GM10248 (cell line): ENCODE data around the gene OXCT1.

Experiments used
- CTCF ChIA-PET: fragments of 300-600 bp; sonication (Branson Sonifier 250); formaldehyde crosslinking; extraction: SDS; loops from one replicate; lab custom pipeline; 2021; ENCODE audit warnings: antibody characterized with exemption; lab: Yijun Ruan, JAX
- POLR2A ChIA-PET: fragments of 350-650 bp; sonication (Branson Sonifier 250); formaldehyde crosslinking; extraction: SDS; loops from one replicate; lab custom pipeline; 2020; ENCODE audit warnings: antibody characterized with exemption; lab: Yijun Ruan, JAX
- DNase-seq: peaks from one replicate; pipeline ENCODE4 v3.0.0; 2012; ENCODE audit errors: extremely low spot score
- CTCF ChIP-seq: IDR thresholded peaks from 2 replicates; pipeline ENCODE4 v1.5.1; 2012; ENCODE audit warnings: mild to moderate bottlenecking, low read depth; ENCODE audit errors: extremely low read depth, missing control alignments, control extremely low read depth

Gene OXCT1

GRCh38 chr5:41707853-41708603 is 162.2 kb downstream of the OXCT1 start:
- CTCF ChIA-PET: interaction anchor here (0.7 to 3.1 kb wide), 14 partner anchors 8 to 349 kb away, joined by 3 to 34 read pairs (median 5); no protein-coding TSS in a partner anchor
- POLR2A ChIA-PET: no interaction called here
- DNase-seq: peak; percentile 34
- peak; percentile 53 for TF ChIP-seq CTCF

- peak; percentile 37 for TF ChIP-seq CTCF
- ChIA-PET CTCF (interaction anchor here (0.6 to 4.0 kb wide), 20 partner anchors 8 to 361 kb away, joined by 3 to 36 read pairs (median 4); no protein-coding TSS in a partner anchor), POLR2A (no interaction called here)
- DNase-seq: no peak
Observed at GRCh38 chr5:41695920-41696582, 174.2 kb downstream of the OXCT1 start.

GRCh38 chr5:41686767-41687166 is 183.5 kb downstream of the OXCT1 start:
- TF ChIP-seq CTCF: no peak
- ChIA-PET CTCF (no interaction called here), POLR2A (no interaction called here)
- DNase-seq: no peak

GRCh38 chr5:41686191-41686590 is 184.0 kb downstream of the OXCT1 start:
- CTCF ChIA-PET: interaction anchor here (2.5 kb wide), 1 partner anchor 10 kb away, joined by 11 read pairs; no protein-coding TSS in a partner anchor
- POLR2A ChIA-PET: no interaction called here
- no peak for TF ChIP-seq CTCF
- DNase-seq: no peak

GRCh38 chr5:41683181-41683580 is 187.0 kb downstream of the OXCT1 start:
- no peak for TF ChIP-seq CTCF
- no peak for DNase-seq
- ChIA-PET CTCF (interaction anchor here (2.2 kb wide), 1 partner anchor 14 kb away, joined by 9 read pairs; no protein-coding TSS in a partner anchor), POLR2A (no interaction called here)

GRCh38 chr5:41682641-41683040 is 187.6 kb downstream of the OXCT1 start:
- POLR2A ChIA-PET: no interaction called here
- DNase-seq: no peak
- no peak for TF ChIP-seq CTCF
- CTCF ChIA-PET: interaction anchor here (0.9 to 2.2 kb wide), 2 partner anchors 10 to 14 kb away, joined by 3 to 9 read pairs; no protein-coding TSS in a partner anchor
